ENCODE results near the gene HCN3.

GRCh38 chr1:155320252-155320651, 43.0 kb downstream of the HCN3 start:
- TF ChIP-seq CTCF (IDR thresholded peaks at IDR 0.05) (no peak), POLR2A (IDR thresholded peaks at IDR 0.05) (no peak)

Measured in lower leg skin (tissue), 3 donors.